ENCODE data around the gene CROCC2.
A peak's percentile ranks its signal among the peaks of the same experiment; 100 is the strongest.

CROCC2 gene

DNA sequence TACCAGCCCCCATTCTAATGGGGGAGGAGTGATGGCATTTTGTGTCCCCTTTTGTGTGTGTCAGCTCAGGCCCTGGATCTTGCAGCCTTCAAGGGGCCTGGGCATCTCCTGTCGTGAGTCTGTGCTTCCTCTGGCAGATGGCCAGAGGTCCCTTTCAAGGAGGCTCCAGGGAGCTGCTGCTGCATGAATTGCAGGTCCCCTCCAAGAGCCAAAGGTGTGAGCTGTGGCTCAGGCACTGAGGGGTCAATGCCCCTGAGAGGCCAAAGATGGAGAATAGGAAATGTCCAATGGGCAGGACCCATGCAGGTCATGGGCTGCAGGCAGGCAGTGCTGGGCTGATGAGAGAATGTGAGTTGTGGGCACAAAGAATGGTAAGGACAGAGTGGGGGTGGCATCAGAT is 20.6 kb upstream of the CROCC2 start:
- Histone ChIP-seq H3K36me3 (no peaks in the 10 kb centered on the region), H3K9me3 (no peaks in the 10 kb centered on the region), H4K20me1 (no peaks in the 10 kb centered on the region), H3K4me1 (peaks cover 48% of the 10 kb centered on the region), H3K9ac (no peak overlapping the region), H3K4me2 (peak overlapping the region; percentile 54), H3K27me3 (no peaks in the 10 kb centered on the region), H3K27ac (no peak overlapping the region), H3K4me3 (no peak overlapping the region)
- no peak for TF ChIP-seq Cebpa-rat (IDR thresholded peaks at IDR 0.05)

DNA sequence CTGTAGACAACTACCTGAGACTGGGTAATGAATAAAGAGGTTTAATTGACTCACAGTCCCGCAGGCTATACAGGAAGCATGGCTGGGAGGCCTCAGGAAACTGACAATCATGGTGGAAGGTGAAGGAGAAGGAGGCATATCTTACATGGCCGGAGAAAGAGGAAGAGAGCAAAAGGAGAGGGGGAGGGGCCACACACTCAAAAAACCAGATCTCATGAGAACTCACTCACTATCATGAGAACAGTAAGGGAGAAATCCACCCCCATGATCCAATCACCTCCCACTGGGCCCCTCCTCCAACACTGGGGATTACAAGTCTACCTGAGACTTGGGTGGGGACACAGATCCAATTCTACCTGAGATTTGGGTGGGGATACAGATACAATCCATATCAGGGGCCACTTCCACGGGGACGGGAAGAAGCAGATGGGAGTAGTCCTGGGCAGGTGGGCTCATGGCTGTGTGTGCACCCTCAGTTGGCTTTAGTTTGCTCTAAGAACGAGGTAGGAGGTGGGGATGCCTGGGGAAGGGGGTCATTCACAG is 20.0 kb upstream of the CROCC2 start:
- Histone ChIP-seq H3K27me3 (no peaks in the 10 kb centered on the region), H3K4me3 (no peak overlapping the region), H3K9ac (no peak overlapping the region), H4K20me1 (no peaks in the 10 kb centered on the region), H3K36me3 (no peaks in the 10 kb centered on the region), H3K9me3 (no peaks in the 10 kb centered on the region), H3K4me2 (peak overlapping the region; percentile 54), H3K4me1 (peaks cover 48% of the 10 kb centered on the region), H3K27ac (no peak overlapping the region)
- no peak for TF ChIP-seq Cebpa-rat (IDR thresholded peaks at IDR 0.05)

DNA sequence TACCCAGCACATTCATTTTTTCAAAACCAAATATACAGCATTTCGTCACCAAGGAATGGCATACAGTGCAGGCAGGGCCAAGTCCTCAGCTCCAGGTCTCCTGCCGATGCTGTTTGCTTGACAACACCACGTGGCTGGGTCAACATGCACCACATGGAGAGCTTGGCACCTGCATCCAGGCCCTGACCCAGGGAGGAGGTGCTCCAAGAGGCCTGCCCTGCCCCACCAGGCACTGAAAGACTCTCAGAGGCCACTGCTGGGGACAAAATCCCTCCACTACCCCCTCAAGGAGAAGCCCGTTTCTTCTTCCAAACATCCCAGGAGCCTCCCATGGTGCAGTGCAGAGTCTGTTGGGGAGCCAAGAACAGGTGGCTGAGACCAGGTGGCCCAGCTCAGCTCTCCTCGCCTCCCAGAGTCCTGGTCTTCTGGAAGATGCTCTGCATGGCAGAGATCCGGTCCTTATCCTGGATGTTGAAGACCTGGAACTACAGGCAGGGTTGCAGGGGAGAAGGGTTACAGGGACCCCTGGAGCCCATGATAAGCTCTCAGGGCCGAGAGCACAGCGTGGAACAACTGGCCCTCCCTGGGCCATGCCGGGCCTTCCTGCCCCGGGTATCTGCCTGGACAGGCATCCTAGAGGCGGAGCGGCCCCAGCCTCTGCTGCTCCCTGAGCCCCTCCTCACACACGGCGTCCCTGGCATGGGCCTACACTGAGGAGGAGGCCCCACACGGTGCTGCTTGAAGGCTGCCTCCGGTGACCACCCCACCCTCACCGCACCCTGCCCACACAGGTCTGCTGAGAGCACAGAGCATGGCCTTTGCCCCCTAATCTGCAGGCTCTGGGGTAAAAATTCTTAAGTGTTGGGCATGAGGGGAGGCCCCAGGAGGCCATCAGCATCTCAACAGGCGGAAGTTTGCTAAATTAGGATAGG is 19.2 kb upstream of the CROCC2 start:
- peak overlapping the region; percentile 24; the same call in 1 of the 2 replicates for H3K9ac ChIP-seq
- no peak overlapping the region for H3K4me3 ChIP-seq
- H3K36me3 ChIP-seq: no peaks in the 10 kb centered on the region
- H3K9me3 ChIP-seq: no peaks in the 10 kb centered on the region
- H4K20me1 ChIP-seq: no peaks in the 10 kb centered on the region
- peak overlapping the region; percentile 54 for H3K4me2 ChIP-seq
- no peaks in the 10 kb centered on the region for H3K27me3 ChIP-seq
- peaks cover 40% of the 10 kb centered on the region for H3K4me1 ChIP-seq
- no peak for TF ChIP-seq Cebpa-rat (IDR thresholded peaks at IDR 0.05)
- peak overlapping the region; percentile 58 for H3K27ac ChIP-seq

DNA sequence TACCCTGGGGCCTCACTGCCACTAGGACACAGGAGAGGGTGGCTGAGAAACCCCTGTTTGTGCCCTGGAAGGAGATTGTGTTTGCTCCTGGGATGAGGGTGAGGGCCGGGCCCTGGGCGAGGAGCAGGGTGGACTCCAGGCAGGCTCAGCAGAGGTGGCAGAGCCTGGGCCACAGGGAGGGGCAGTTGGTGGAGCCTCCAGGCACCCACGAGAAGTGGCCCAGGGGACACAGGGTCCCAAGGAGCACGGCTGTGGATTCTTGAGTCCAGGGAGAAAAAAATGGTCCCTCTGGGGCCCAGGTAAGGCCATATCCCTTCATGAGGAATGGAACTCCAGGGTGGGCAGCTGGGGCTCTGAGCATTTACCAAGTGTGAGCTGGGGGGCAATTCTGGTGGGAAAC is 18.5 kb upstream of the CROCC2 start:
- no peaks in the 10 kb centered on the region for H3K9me3 ChIP-seq
- peak overlapping the region; percentile 54 for H3K4me2 ChIP-seq
- H4K20me1 ChIP-seq: no peaks in the 10 kb centered on the region
- peak overlapping the region; percentile 58 for H3K27ac ChIP-seq
- H3K27me3 ChIP-seq: no peaks in the 10 kb centered on the region
- TF ChIP-seq Cebpa-rat (IDR thresholded peaks at IDR 0.05): no peak
- peaks cover 40% of the 10 kb centered on the region for H3K4me1 ChIP-seq
- H3K4me3 ChIP-seq: no peak overlapping the region
- H3K9ac ChIP-seq: peak overlapping the region; percentile 24; the same call in 1 of the 2 replicates
- no peaks in the 10 kb centered on the region for H3K36me3 ChIP-seq

DNA sequence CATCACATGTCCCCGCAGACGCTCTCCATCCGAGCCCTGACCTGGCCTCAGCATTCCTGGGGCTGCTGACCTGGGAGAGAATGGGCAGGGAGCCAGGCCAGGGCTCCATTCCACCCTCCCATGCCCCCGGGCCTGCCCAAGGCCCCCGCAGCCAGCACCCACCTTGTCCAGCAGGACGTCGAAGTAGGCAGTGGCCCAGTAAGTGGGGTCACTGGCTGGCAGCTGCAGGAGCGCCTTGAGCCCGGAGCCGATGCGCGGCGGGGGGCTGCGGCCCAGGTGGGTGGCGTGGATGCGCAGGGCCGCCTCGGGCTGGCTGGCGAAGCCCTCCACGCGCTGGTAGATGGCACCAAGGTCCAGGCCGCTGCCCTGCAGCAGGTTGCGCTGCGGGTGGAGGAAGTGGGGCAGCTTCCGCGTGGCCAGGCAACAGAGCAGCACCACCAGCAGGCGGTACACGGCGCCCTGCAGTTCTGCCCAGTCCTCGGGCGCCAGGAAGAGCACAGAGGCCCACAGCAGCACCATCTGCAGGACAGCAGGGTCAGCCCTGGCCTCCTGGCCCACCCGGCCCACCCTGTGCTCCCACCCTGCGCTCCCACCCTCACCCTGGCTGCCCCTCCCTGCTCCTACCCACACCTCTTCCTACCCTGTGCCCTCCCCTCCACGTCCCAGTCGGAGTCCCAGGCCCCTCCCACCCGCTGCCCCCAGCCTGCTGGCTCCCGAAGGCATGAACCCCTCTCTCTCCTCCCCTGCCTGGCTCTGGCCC is 17.8 kb upstream of the CROCC2 start:
- H3K4me3 ChIP-seq: no peak overlapping the region
- no peak for TF ChIP-seq Cebpa-rat (IDR thresholded peaks at IDR 0.05)
- peak overlapping the region; percentile 58; the same call in 1 of the 2 replicates for H3K27ac ChIP-seq

DNA sequence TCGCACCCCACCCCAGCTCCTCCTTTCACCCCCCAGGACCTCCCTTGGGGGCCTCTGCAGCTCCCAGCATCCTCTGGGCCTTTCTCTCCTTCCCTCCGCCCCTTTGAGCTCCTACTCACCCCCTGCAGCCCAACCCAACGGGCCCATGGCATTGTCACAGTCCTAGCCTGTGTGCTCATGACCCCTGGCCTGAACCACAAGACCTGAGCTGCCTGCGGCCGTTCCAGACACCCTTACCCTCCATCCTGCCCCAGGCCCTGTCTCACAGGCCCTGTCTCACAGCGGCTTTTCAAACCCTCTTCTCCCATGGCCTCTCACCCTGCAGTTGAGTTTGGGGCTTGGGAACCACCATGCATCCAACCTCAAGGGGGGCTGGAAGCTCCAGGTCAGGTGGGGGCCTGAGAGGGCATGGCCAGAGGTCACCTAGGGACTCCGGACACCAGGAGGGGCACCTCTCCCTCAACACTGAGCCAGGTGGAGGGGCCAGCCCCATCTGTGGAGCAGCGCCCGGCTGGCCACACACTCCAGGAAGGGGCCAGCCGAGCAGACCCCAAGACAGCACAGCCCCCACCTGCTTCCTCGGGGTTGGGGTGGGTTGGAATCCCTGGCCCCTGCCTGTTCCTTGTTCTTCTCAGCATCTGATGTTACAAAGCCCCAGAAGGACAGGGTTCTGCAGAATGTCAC is 17.1 kb upstream of the CROCC2 start:
- no peak for TF ChIP-seq Cebpa-rat (IDR thresholded peaks at IDR 0.05)
- Histone ChIP-seq H3K4me2 (no peak overlapping the region), H3K4me3 (no peak overlapping the region), H3K27ac (no peak overlapping the region), H3K9me3 (no peaks in the 10 kb centered on the region), H3K36me3 (no peaks in the 10 kb centered on the region), H3K9ac (no peak overlapping the region), H3K27me3 (no peaks in the 10 kb centered on the region), H4K20me1 (no peaks in the 10 kb centered on the region), H3K4me1 (peaks cover 50% of the 10 kb centered on the region)

More for the DNA sequence above, 17.8 kb upstream of the CROCC2 start:
- Histone ChIP-seq H3K4me2 (peak overlapping the region; percentile 54), H3K9me3 (no peaks in the 10 kb centered on the region), H3K9ac (no peak overlapping the region), H3K36me3 (no peaks in the 10 kb centered on the region), H4K20me1 (no peaks in the 10 kb centered on the region), H3K27me3 (no peaks in the 10 kb centered on the region), H3K4me1 (peaks cover 43% of the 10 kb centered on the region)

DNA sequence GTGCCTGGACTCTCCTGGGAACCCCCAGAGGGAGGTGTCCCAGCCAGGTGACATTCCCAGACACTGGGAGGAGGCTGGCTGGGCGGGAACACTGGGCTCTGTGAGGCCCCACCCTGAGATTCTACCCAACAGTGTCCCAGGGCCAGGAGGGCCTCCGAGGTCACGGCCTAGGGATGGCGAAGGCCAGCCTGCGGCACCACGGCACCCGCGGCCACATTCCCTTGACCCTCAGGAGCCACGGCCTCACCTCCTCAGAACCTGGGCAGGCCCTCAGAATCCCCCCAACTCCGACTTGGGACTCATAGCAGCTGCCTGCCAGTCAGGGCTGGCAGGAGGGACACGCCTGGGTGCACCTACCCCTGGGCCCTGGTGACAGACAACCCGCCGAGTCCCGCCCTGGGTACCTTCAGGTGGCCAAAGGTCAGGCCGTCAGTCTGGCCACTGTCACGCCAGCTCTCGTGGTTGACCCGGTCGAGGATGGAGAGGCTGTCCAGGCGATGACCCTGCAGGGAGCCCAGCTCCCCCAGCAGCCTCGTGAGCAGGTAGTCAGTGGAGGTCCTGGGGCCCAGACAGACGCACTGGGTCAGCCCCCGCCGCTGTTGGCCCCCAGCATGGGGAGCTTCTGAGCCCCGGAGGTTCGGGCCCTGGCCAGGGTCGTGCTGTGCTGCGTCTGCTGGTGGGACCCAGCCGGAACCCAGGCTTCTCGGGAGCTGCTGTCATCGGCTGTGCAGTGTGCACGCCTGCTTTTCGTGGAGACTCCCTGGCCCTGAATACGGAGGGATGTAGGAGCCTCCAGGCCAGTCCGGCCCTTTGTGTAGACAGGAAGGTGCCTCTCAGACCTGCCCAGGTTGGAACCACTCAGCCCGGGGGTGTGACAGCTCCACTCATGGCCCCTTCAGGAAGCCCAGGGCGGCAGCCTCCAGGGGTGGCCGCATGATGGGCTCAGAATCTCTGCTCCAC is 16.3 kb upstream of the CROCC2 start:
- H3K27me3 ChIP-seq: no peaks in the 10 kb centered on the region
- H4K20me1 ChIP-seq: no peaks in the 10 kb centered on the region
- no peak overlapping the region for H3K27ac ChIP-seq
- H3K4me3 ChIP-seq: no peak overlapping the region
- no peak overlapping the region for H3K9ac ChIP-seq
- H3K4me2 ChIP-seq: no peak overlapping the region
- peaks cover 50% of the 10 kb centered on the region for H3K4me1 ChIP-seq
- no peak for TF ChIP-seq Cebpa-rat (IDR thresholded peaks at IDR 0.05)
- no peaks in the 10 kb centered on the region for H3K36me3 ChIP-seq
- no peaks in the 10 kb centered on the region for H3K9me3 ChIP-seq

DNA sequence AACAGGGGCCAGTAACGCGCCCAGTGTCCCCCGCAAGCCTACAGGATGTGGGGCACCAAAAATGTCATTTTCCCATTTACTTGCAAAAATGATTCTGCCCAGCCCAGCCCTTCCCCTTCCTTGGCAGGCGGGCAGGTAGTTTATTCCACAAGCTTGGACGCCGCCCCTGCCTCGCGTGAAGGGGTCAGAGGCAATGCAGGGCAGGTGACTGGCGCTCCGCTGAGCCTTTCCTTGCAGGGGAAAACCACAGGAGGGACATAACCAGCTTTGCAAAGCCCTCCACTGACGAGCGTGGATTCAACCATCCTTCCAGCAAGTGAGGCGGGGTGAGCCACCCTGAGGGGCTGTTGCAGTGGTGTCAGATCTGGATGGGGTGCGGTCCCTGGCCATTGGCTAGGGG is 15.4 kb upstream of the CROCC2 start:
- peaks cover 48% of the 10 kb centered on the region for H3K4me1 ChIP-seq
- no peak overlapping the region for H3K27ac ChIP-seq
- no peaks in the 10 kb centered on the region for H3K36me3 ChIP-seq
- no peaks in the 10 kb centered on the region for H4K20me1 ChIP-seq
- no peak for TF ChIP-seq Cebpa-rat (IDR thresholded peaks at IDR 0.05)
- H3K27me3 ChIP-seq: no peaks in the 10 kb centered on the region
- no peaks in the 10 kb centered on the region for H3K9me3 ChIP-seq
- no peak overlapping the region for H3K4me2 ChIP-seq
- H3K9ac ChIP-seq: no peak overlapping the region
- H3K4me3 ChIP-seq: no peak overlapping the region

All from BLaER1 (cell line).